NCI-H146 (cell line): Measurements from ENCODE around the gene SPDYE18.
"Not testable (repeated sequence)": the region's sequence is repeated elsewhere in the genome, so short reads cannot be mapped to it uniquely, and the experiment has no call there.

Experiments
- DNase-seq: peaks from one replicate; lab custom pipeline; 2025; lab: John Stamatoyannopoulos, UW

SPDYE18 gene

GRCh38 chr7:77062557-77062956 is at the start of gene SPDYE18:
TSS of gene SPDYE18 (minus strand) at chr7:77062558. CDS start at chr7:77060512, 2,046 bp downstream.
- not testable (repeated sequence) for DNase-seq

GRCh38 chr7:77108362-77108761 is 46.0 kb upstream of the SPDYE18 start:
- not testable (repeated sequence) for DNase-seq

GRCh38 chr7:77107659-77108058 is 45.3 kb upstream of the SPDYE18 start:
- DNase-seq, result not testable (repeated sequence)

DNA sequence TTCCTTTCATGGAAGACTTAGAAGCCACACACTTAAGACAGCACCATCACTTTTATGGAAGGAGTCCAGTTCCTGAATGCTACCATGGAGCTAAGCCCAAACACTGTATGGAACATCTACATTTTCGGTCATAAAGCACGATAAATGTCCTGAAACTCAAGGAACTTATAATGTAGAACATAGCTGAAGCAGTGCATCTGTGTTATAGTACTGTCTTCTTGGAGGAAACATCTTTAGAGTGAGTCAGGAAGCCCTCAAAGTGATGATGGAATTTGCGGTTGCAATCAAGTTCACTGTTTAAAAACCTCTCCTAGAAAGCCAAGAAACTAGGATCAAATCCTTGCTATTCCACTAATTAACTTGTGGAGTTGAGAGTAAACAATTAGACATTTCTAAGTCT is 43.5 kb upstream of the SPDYE18 start:
- not testable (repeated sequence) for DNase-seq

DNA sequence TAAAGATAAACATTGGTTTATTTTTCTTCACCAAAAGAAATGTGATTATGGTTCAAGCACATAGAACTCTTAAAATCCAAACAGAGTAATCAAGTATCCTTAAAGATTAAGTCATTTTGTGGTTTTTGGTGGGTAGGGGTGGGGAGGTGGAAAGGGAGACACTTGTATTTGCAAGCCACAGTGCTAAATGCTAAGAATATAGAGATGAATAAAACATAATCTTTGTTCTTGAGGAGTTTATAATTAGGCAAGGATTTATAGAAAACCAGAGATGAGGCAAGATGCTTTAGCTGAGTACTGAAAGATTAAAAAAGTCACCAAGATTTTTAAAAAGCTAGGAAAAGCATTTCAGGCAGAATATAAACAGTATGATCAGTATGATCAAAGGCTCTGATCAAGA is 40.3 kb upstream of the SPDYE18 start:
- DNase-seq, result not testable (repeated sequence)

DNA sequence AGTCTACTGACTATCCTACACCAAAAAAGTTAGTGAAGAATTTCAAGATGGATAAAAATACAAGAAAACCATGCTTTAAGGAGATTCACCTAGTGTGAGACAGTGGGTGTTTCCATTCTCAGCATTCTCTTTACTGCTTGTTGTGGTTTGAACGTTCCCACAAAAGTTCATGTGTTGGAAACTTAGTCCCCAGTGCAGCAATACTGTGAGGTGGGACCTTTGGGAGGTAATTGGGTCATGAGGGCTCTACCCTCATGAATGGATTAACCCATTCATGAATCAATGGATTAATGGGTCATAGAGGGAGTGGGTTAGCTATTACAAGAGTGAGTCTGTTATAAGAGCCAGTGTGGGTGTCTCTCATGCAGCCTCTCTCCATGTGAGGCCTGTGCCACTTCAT is 38.8 kb upstream of the SPDYE18 start:
- not testable (repeated sequence) for DNase-seq

DNA sequence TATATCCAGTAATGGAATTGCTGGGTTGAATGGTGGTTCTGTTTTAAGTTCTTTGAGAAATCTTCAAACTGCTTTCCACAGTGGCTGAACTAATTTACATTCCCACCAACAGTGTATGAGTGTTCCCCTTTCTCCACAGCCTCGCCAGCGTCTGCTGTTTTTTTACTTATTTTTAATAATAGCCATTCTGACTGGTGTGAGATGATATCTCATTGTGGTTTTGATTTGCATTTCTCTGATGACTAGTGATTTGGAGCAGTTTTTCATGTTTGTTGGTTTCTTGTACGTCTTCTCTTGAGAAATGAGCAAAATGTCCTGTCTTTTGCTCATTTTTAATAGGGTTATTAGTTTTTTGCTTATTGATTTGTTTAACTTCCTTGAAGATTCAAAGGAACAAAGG is 38.1 kb upstream of the SPDYE18 start:
- DNase-seq, result not testable (repeated sequence)

- not testable (repeated sequence) for DNase-seq
These were observed 29.9 kb upstream of the SPDYE18 start for GRCh38 chr7:77092301-77092700.

GRCh38 chr7:77082192-77082591 is 19.8 kb upstream of the SPDYE18 start:
- not testable (repeated sequence) for DNase-seq

DNA sequence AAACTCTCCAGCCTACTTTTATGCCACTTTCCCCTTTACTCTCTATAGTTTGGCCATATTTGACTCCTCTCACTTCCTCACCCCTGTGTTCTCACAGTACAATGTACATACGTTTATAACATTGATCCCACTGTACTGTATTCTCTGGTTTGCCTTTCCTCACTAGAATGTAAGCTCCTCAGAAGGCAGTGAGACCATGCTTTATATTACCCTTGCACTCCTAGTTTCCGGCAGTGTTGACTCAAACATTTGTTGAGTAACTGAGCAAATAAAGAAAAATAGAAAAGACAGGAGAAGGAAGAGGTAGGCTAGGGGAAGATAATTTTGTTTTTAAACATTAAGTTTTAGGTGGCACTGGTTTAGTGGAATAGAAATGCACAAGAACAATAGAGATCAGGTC is 17.9 kb upstream of the SPDYE18 start:
- not testable (repeated sequence) for DNase-seq

- DNase-seq, result not testable (repeated sequence)
These were observed 17.3 kb upstream of the SPDYE18 start for GRCh38 chr7:77079624-77080023.

DNA sequence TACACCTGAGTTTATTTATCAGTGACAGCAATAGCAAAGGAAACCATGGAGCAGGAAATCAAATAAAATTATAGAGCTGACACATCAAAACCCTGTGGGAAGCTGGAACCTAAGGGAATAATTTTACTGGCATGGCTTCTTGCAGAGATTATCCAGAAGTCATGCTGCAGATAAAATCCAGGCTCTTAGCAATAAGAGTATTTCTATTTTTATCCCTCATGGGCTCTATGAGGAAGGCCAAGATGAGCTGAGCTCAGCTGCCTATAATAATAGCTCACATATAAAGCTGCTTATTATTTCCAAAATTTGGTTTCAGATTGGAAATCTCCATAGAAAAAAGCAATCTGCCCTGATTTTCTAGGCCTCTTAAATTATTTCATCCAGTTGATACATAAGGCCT is 16.8 kb upstream of the SPDYE18 start:
- DNase-seq, result not testable (repeated sequence)

- DNase-seq, result not testable (repeated sequence)
These were observed 14.7 kb upstream of the SPDYE18 start for GRCh38 chr7:77077060-77077459.

GRCh38 chr7:77074786-77075396 is 12.5 kb upstream of the SPDYE18 start:
- not testable (repeated sequence) for DNase-seq

DNA sequence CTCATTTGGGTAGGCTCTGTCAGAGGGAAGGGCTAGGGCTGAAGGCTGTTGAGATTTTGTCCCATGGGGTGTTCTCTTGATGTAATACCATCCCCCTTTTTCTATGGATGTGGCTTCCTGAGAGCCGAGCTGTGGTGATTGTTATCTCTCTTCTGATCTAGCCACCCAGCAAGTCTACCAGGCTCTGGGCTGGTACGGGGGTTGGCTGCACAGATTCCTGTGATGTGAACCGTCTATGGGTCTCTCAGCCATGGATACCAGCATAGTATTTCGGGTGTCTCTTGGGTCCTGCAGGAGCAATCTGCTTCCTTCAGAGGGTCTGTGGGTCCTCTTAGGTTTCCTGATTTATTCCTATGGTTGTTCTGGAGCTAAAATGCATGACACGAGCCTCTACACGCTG is 8.8 kb upstream of the SPDYE18 start:
- not testable (repeated sequence) for DNase-seq

DNA sequence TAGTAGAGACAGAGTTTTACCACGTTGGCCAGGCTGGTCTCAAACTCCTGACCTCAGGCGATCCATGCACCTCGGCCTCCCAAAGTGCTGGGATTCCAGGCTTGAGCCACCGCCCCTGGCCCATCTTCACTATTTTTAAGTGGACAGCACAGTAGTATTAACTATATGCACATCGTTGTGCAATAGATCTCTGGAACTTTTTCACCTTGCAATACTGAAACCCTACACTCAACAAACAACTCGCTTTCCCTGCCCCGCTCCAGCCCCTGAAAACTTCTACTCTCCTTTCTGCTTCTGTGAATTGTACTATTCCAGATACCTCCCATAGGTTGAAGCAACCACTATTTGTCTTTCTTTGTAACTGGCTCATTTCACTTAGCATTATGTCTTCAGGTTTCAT is 3.5 kb upstream of the SPDYE18 start:
- not testable (repeated sequence) for DNase-seq

GRCh38 chr7:77063732-77064131 is 1.4 kb upstream of the SPDYE18 start:
- not testable (repeated sequence) for DNase-seq

DNA sequence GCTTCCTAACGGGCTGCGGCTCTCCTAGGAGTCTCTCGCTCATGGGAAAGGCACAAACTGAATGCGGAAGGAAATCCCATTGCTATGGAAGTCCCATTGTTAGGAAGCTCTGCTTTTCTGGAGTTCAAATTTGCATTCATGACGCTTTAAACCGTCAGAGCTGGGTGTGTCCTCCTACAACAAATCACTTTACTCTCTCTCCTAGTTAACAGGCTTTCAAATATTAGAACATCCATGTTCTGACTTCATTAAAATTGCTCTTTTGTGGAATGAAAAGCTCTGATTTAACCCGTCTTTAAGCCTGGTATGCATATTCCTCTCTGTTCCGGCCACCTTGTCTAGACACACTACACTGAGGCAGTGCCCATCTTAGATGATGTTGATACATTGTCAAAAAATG is 30.1 kb downstream of the SPDYE18 start, which contains the start of gene SPDYE17:
Gene SPDYE17 (minus strand): TSS at position 101 of the 400 bp plus-strand sequence. CDS start 1,791 bp downstream, outside the sequence.
- not testable (repeated sequence) for DNase-seq

GRCh38 chr7:77026349-77026748 is 36.0 kb downstream of the SPDYE18 start:
- DNase-seq, result not testable (repeated sequence)

- DNase-seq, result not testable (repeated sequence)
These were observed 52.2 kb downstream of the SPDYE18 start for GRCh38 chr7:77010074-77010680.

DNA sequence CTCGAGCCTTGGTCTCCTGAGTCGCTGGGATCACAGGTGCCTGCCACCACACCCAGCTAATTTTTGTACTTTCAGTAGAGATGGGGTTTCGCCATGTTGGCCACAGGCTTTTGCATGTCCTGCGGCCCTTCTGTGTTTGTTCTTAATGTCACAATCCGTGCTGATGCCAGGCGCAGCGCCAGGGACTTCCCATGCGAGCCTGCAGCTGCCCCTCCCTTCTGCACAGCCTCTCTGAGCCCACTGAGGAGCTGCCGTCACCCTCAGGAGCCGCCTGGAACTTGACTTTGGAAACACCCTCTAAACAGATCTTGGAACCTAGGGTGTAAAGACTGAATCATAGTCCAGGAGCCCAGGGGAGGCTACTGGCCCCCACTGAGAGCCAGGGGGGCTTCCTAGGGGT is 54.4 kb downstream of the SPDYE18 start:
- DNase-seq, result not testable (repeated sequence)

DNA sequence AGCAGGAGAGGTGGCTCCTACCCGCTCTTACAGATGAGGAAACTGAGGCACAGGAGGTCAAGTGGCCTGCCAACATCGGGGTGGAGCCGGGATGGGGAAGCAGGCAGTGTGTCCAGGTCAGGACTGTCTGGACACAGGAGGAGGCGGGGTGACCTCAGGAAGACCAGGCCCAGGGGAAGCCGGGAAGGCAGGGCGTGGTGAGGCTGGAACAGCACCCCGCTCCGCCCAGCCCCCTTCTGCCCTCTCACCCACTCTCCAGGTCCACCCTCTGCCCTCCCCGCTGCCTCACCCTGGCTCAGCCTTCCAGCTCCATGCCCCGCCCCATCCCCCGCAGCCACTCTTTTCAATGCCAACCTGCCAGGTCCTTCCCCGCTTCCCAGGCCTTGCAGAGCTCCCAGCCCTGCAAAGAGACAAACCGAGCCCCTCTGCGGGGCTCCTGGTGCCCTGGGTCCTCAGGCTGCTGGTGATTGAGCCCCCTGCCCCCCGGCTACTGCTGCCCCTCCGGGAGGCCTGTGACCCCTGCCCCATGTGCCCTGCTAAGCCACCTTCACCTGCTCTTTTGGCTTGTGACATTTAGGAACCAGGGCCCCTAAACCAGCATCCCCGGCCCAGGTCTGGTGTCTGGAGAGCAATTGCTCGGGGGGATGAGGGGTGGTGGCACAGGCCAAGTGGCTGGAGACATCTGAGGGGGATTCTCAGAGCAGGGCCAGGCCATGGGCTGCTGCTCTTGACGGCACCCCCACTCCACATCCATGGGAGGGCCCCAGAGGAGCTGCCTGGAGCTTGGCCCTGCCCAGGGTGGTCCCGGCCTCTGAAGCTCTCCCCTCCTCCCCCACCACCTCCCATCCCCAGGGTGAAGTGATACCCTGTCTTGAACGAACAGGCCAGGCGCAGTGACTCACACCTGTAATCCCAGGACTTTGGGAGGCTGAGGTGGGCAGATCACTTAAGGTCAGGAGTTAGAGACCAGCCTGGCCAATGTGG is 55.9 kb downstream of the SPDYE18 start:
- not testable (repeated sequence) for DNase-seq
